Measurements from ENCODE around the gene KCTD7. TPM values are rescaled to one million over a fixed set of nuclear protein-coding genes. Genes with fewer than 3 reads are reported as not detected.

KCTD7 gene
- total RNA-seq (2021) (10.5 to 11.6 TPM (median 10.8 TPM) in 3 replicates), Bru-seq, nascent RNA (percentile 78 among the genes with signal in this experiment)
- long read RNA-seq, experiment 1, full-length matches to known transcripts, result 33 of 40 reads
- long read RNA-seq, experiment 1, partial matches to known transcripts, result 5 of 40 reads
- long read RNA-seq, experiment 1, other reads (novel, unspliced or antisense), result 2 of 40 reads
- long read RNA-seq, experiment 2, full-length matches to known transcripts, result 5 of 5 reads
- long read RNA-seq, experiment 2, partial matches to known transcripts, result 0 of 5 reads
- long read RNA-seq, experiment 2, other reads (novel, unspliced or antisense), result 0 of 5 reads
- long read RNA-seq, experiment 3, result 0 reads

DNA sequence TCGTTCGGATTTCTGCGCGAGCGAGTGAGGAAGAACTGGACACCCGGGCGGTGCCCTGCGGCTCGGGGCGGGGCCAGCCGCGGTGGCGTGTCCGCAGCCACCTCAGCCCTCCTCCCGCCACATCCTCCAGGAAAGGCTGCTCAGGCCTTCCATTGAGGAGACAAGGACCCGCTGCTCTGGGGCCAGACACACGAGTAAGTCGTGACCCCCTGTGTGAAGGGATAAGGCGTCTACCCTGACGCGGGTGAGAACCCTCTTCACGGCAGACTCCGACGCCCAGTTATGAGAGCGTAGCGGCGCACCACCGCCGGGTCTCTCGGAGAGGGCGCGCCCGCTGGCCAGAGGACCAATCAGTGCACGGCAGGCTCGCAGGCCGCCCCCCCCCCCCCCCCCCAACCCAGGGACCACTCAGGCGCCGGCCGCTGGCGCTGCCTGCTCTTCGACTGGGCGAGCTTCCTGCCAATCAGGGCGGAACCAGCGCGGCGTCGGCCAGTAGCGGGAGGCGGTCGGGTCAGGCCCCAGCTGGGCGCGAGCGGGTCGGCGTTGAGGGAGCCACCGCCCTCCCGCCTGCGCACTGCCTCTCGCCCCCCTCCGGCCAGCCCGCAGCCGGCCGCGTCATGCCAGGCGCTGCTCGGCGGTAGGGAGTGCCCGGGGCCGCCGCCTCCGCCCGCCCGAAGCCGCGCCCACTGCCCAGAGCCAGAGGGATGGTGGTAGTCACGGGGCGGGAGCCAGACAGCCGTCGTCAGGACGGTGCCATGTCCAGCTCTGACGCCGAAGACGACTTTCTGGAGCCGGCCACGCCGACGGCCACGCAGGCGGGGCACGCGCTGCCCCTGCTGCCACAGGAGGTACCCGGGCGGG lies at the start of gene KCTD7:
KCTD7 (plus strand) TSS at position 521 of the 861 bp plus-strand sequence; CDS start at position 705, 184 bp downstream.
- ChIA-PET POLR2A (interaction anchor here (0.6 to 1.0 kb wide), 2 partner anchors 26 to 135 kb away, joined by 3 to 6 read pairs; no protein-coding TSS in a partner anchor), CTCF (interaction anchor here (0.6 to 3.1 kb wide), 5 partner anchors 22 to 394 kb away, joined by 4 to 16 read pairs (median 6); no protein-coding TSS in a partner anchor)
- DNase-seq (ENCODE audit: low spot score) (peak; percentile 97), ATAC-seq (peak; percentile 95)
- peak within 1 kb of the TSS; percentile 91 for H3K27ac Mint-ChIP-seq
- H3K9me3 Mint-ChIP-seq, result no peaks in the 10 kb centered on the region; the same call in 1 of the 2 replicates
- TF ChIP-seq OVOL2 (CRISPR knock-in tag; IDR thresholded peaks at IDR 0.05; ENCODE audit: borderline replicate concordance), result no peak
- no peak for TF ChIP-seq ATF1 (CRISPR knock-in tag; IDR thresholded peaks at IDR 0.05)
- TF ChIP-seq ZNF232 (CRISPR knock-in tag; IDR thresholded peaks at IDR 0.05), result no peak; the same call in 1 of the 2 replicates
- TF ChIP-seq, protein P1, sequence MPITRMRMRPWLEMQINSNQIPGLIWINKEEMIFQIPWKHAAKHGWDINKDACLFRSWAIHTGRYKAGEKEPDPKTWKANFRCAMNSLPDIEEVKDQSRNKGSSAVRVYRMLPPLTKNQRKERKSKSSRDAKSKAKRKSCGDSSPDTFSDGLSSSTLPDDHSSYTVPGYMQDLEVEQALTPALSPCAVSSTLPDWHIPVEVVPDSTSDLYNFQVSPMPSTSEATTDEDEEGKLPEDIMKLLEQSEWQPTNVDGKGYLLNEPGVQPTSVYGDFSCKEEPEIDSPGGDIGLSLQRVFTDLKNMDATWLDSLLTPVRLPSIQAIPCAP (CRISPR knock-in tag; IDR thresholded peaks at IDR 0.05), result no peak
- TF ChIP-seq ETV6 (CRISPR knock-in tag; IDR thresholded peaks at IDR 0.05), result peak; percentile 56
- TF ChIP-seq ZNF416 (CRISPR knock-in tag; IDR thresholded peaks at IDR 0.05), result peak; percentile 45; the same call in 1 of the 2 replicates
- no peak for TF ChIP-seq ZNF121 (CRISPR knock-in tag; IDR thresholded peaks at IDR 0.05)
- TF ChIP-seq NFYB (CRISPR knock-in tag; conservative IDR thresholded peaks at IDR 0.05; ENCODE audit: low read depth), result peak; percentile 91
- TF ChIP-seq FOXK1 (CRISPR knock-in tag; IDR thresholded peaks at IDR 0.05), result 0 out of 2 replicates have a peak, but pooled peaks have one; percentile 16
- no peak for TF ChIP-seq ZNF138 (CRISPR knock-in tag; conservative IDR thresholded peaks at IDR 0.05)
- TF ChIP-seq SP1 (CRISPR knock-in tag; conservative IDR thresholded peaks at IDR 0.05), result peak; percentile 37
- TF ChIP-seq ZNF396 (CRISPR knock-in tag; IDR thresholded peaks at IDR 0.05; ENCODE audit: borderline replicate concordance), result no peak
- no peak for TF ChIP-seq JUN (CRISPR knock-in tag; IDR thresholded peaks at IDR 0.05)
- 0 out of 2 replicates have a peak, but pooled peaks have one; percentile 22 for TF ChIP-seq FOXP1 (CRISPR knock-in tag; IDR thresholded peaks at IDR 0.05; ENCODE audit: borderline replicate concordance)
- TF ChIP-seq, protein P2, sequence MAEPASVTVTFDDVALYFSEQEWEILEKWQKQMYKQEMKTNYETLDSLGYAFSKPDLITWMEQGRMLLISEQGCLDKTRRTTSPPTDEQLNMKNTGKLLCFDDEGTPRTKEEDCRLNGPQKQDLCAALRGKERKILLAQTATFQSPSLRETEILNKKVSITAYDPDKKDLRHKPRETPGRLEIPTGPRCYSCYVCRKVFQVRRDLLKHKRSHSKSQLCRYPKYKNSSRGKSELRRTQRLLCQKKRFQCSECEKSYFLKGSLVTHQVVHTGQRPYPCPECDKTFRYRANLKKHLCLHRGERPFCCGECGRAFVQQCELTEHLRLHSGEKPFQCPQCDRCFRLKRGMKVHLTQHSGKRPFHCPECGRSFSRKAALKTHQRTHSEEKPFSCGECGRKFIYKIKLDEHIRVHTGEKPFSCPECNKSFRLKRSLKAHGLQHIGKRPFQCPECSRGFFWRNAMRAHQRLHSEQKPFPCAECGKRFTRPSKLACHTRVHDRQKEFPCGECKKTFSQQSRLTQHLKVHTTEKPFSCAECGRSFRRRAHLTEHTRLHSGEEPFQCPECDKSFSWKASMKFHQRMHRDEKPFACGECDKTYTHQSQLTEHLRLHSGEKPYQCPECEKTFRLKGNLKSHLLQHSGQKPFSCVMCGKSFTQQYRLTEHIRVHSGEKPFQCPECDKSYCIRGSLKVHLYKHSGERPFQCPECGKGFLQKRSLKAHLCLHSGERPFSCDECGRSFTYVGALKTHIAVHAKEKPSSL (CRISPR knock-in tag; conservative IDR thresholded peaks at IDR 0.05), result no peak
- 0 out of 2 replicates have a peak, but pooled peaks have one; percentile 63 for TF ChIP-seq E2F5 (CRISPR knock-in tag; IDR thresholded peaks at IDR 0.05)
- no peak for TF ChIP-seq TEAD1 (CRISPR knock-in tag; IDR thresholded peaks at IDR 0.05)
- TF ChIP-seq, protein P3, sequence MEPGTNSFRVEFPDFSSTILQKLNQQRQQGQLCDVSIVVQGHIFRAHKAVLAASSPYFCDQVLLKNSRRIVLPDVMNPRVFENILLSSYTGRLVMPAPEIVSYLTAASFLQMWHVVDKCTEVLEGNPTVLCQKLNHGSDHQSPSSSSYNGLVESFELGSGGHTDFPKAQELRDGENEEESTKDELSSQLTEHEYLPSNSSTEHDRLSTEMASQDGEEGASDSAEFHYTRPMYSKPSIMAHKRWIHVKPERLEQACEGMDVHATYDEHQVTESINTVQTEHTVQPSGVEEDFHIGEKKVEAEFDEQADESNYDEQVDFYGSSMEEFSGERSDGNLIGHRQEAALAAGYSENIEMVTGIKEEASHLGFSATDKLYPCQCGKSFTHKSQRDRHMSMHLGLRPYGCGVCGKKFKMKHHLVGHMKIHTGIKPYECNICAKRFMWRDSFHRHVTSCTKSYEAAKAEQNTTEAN (CRISPR knock-in tag; IDR thresholded peaks at IDR 0.05), result no peak
- no peak for TF ChIP-seq PRRX2 (CRISPR knock-in tag; IDR thresholded peaks at IDR 0.05)
- no peak for TF ChIP-seq MXD4 (CRISPR knock-in tag; IDR thresholded peaks at IDR 0.05; ENCODE audit: borderline replicate concordance)
- no peak for TF ChIP-seq CTCF (IDR thresholded peaks at IDR 0.05)
- TF ChIP-seq E2F1 (CRISPR knock-in tag; IDR thresholded peaks at IDR 0.05), result no peak
- TF ChIP-seq, protein P4, sequence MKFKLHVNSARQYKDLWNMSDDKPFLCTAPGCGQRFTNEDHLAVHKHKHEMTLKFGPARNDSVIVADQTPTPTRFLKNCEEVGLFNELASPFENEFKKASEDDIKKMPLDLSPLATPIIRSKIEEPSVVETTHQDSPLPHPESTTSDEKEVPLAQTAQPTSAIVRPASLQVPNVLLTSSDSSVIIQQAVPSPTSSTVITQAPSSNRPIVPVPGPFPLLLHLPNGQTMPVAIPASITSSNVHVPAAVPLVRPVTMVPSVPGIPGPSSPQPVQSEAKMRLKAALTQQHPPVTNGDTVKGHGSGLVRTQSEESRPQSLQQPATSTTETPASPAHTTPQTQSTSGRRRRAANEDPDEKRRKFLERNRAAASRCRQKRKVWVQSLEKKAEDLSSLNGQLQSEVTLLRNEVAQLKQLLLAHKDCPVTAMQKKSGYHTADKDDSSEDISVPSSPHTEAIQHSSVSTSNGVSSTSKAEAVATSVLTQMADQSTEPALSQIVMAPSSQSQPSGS (CRISPR knock-in tag; IDR thresholded peaks at IDR 0.05; ENCODE audit: borderline replicate concordance, low read depth), result no peak
- TF ChIP-seq FOXP4 (CRISPR knock-in tag; IDR thresholded peaks at IDR 0.05), result peak; percentile 62; the same call in 1 of the 2 replicates
- peaks cover 17% of the 10 kb centered on the region for H3K27me3 Mint-ChIP-seq (ENCODE audit: low read depth)
- H3K4me1 Mint-ChIP-seq, result peaks cover 12% of the 10 kb centered on the region
- peak within 1 kb of the TSS; percentile 89 for H3K4me3 Mint-ChIP-seq
- peaks cover 8% of the 10 kb centered on the region for H3K36me3 Mint-ChIP-seq
